Activated naive CD8-positive, alpha-beta T cell (primary cell): ENCODE measurements around the gene TMEM214.
A peak's percentile ranks its signal among the peaks of the same experiment; 100 is the strongest.
"Not testable (repeated sequence)": the region's sequence is repeated elsewhere in the genome, so short reads cannot be mapped to it uniquely, and the experiment has no call there.

Experiments used
- H3K27ac Mint-ChIP-seq: one replicate; pipeline ENCODE4 v1.8.0; 2021; ENCODE audit warnings: mixed read lengths
- H3K27me3 Mint-ChIP-seq: one replicate; pipeline ENCODE4 v1.8.0; 2021; ENCODE audit warnings: mixed read lengths
- H3K36me3 Mint-ChIP-seq: one replicate; pipeline ENCODE4 v1.8.0; 2021; ENCODE audit warnings: mixed read lengths
- H3K4me1 Mint-ChIP-seq: one replicate; pipeline ENCODE4 v1.8.0; 2021; ENCODE audit warnings: low read depth, mixed read lengths
- H3K4me3 Mint-ChIP-seq: one replicate; pipeline ENCODE4 v1.8.0; 2021; ENCODE audit warnings: mild to moderate bottlenecking, mixed read lengths
- H3K9me3 Mint-ChIP-seq: one replicate; pipeline ENCODE4 v1.8.0; 2021; ENCODE audit warnings: low read depth, mixed read lengths

TMEM214 gene

GRCh38 chr2:27060323-27060722 is 27.6 kb downstream of the TMEM214 start:
- peaks cover 5% of the 10 kb centered on the region for H3K4me1 Mint-ChIP-seq
- no peaks in the 10 kb centered on the region for H3K27me3 Mint-ChIP-seq
- no peak overlapping the region for H3K4me3 Mint-ChIP-seq
- peaks cover 3% of the 10 kb centered on the region for H3K36me3 Mint-ChIP-seq
- no peak overlapping the region for H3K27ac Mint-ChIP-seq
- H3K9me3 Mint-ChIP-seq: no peaks in the 10 kb centered on the region

- Mint-ChIP-seq H3K9me3 (no peaks in the 10 kb centered on the region), H3K36me3 (peaks cover 8% of the 10 kb centered on the region), H3K4me1 (peaks cover 33% of the 10 kb centered on the region), H3K27me3 (no peaks in the 10 kb centered on the region), H3K27ac (no peak overlapping the region), H3K4me3 (no peak overlapping the region)
Measured at GRCh38 chr2:27065128-27065527, 32.4 kb downstream of the TMEM214 start.

- Mint-ChIP-seq H3K4me1 (peaks cover 44% of the 10 kb centered on the region), H3K4me3 (no peak overlapping the region), H3K27ac (peak overlapping the region; percentile 50), H3K9me3 (no peaks in the 10 kb centered on the region), H3K36me3 (peaks cover 8% of the 10 kb centered on the region), H3K27me3 (no peaks in the 10 kb centered on the region)
Measured at GRCh38 chr2:27067385-27067784, 34.6 kb downstream of the TMEM214 start.

GRCh38 chr2:27069436-27069835 is 36.7 kb downstream of the TMEM214 start:
- Mint-ChIP-seq H3K36me3 (peaks cover 5% of the 10 kb centered on the region), H3K4me3 (peak overlapping the region; percentile 98), H3K4me1 (peaks cover 51% of the 10 kb centered on the region), H3K9me3 (no peaks in the 10 kb centered on the region), H3K27ac (peak overlapping the region; percentile 83), H3K27me3 (no peaks in the 10 kb centered on the region)

GRCh38 chr2:27069961-27070618 is 37.3 kb downstream of the TMEM214 start:
- Mint-ChIP-seq H3K9me3 (no peaks in the 10 kb centered on the region), H3K27me3 (no peaks in the 10 kb centered on the region), H3K4me3 (peak overlapping the region; percentile 98), H3K36me3 (peaks cover 5% of the 10 kb centered on the region), H3K4me1 (peaks cover 57% of the 10 kb centered on the region), H3K27ac (peak overlapping the region; percentile 95)

GRCh38 chr2:27070653-27071276 is 38.0 kb downstream of the TMEM214 start:
- no peaks in the 10 kb centered on the region for H3K27me3 Mint-ChIP-seq
- H3K36me3 Mint-ChIP-seq: peaks cover 5% of the 10 kb centered on the region
- no peaks in the 10 kb centered on the region for H3K9me3 Mint-ChIP-seq
- H3K27ac Mint-ChIP-seq: peak overlapping the region; percentile 95
- peak overlapping the region; percentile 98 for H3K4me3 Mint-ChIP-seq
- H3K4me1 Mint-ChIP-seq: peaks cover 59% of the 10 kb centered on the region

GRCh38 chr2:27071277-27071989 is 38.7 kb downstream of the TMEM214 start, which contains the start of gene OST4:
Gene OST4 (minus strand): TSS chr2:27071654.
- H3K9me3 Mint-ChIP-seq: no peaks in the 10 kb centered on the region
- peak within 1 kb of the TSS; percentile 98 for H3K4me3 Mint-ChIP-seq
- no peaks in the 10 kb centered on the region for H3K27me3 Mint-ChIP-seq
- peaks cover 61% of the 10 kb centered on the region for H3K4me1 Mint-ChIP-seq
- peak within 1 kb of the TSS; percentile 95 for H3K27ac Mint-ChIP-seq
- H3K36me3 Mint-ChIP-seq: peaks cover 5% of the 10 kb centered on the region

- Mint-ChIP-seq H3K4me3 (peak overlapping the region; percentile 88), H3K9me3 (no peaks in the 10 kb centered on the region), H3K36me3 (peaks cover 5% of the 10 kb centered on the region), H3K4me1 (peaks cover 62% of the 10 kb centered on the region), H3K27me3 (no peaks in the 10 kb centered on the region), H3K27ac (peak overlapping the region; percentile 90)
Measured at GRCh38 chr2:27071990-27072830, 39.4 kb downstream of the TMEM214 start.

- peak overlapping the region; percentile 88 for H3K4me3 Mint-ChIP-seq
- H3K9me3 Mint-ChIP-seq: no peaks in the 10 kb centered on the region
- peaks cover 5% of the 10 kb centered on the region for H3K36me3 Mint-ChIP-seq
- H3K27me3 Mint-ChIP-seq: no peaks in the 10 kb centered on the region
- H3K4me1 Mint-ChIP-seq: peaks cover 63% of the 10 kb centered on the region
- H3K27ac Mint-ChIP-seq: peak overlapping the region; percentile 90
Measured at GRCh38 chr2:27072920-27073319, 40.2 kb downstream of the TMEM214 start.

GRCh38 chr2:27073782-27074181 is 41.0 kb downstream of the TMEM214 start:
- no peaks in the 10 kb centered on the region for H3K9me3 Mint-ChIP-seq
- H3K4me3 Mint-ChIP-seq: no peak overlapping the region
- peaks cover 5% of the 10 kb centered on the region for H3K36me3 Mint-ChIP-seq
- peaks cover 56% of the 10 kb centered on the region for H3K4me1 Mint-ChIP-seq
- H3K27me3 Mint-ChIP-seq: no peaks in the 10 kb centered on the region
- peak overlapping the region; percentile 41 for H3K27ac Mint-ChIP-seq

GRCh38 chr2:27074738-27075565 is 42.2 kb downstream of the TMEM214 start:
- H3K36me3 Mint-ChIP-seq: no peaks in the 10 kb centered on the region

GRCh38 chr2:27075566-27075871 is 42.8 kb downstream of the TMEM214 start:
- not testable (repeated sequence) for H3K36me3 Mint-ChIP-seq, H3K27me3 Mint-ChIP-seq, H3K9me3 Mint-ChIP-seq
- Mint-ChIP-seq H3K4me3 (peak overlapping the region; percentile 63), H3K27ac (peak overlapping the region; percentile 81), H3K4me1 (peaks cover 45% of the 10 kb centered on the region)

More at GRCh38 chr2:27074738-27075565, 42.2 kb downstream of the TMEM214 start:
- H3K27me3 Mint-ChIP-seq: no peaks in the 10 kb centered on the region
- peak overlapping the region; percentile 63 for H3K4me3 Mint-ChIP-seq
- peak overlapping the region; percentile 81 for H3K27ac Mint-ChIP-seq
- peaks cover 45% of the 10 kb centered on the region for H3K4me1 Mint-ChIP-seq
- no peaks in the 10 kb centered on the region for H3K9me3 Mint-ChIP-seq

GRCh38 chr2:27076323-27076722 is 43.6 kb downstream of the TMEM214 start:
- peaks cover 45% of the 10 kb centered on the region for H3K4me1 Mint-ChIP-seq
- H3K36me3 Mint-ChIP-seq: no peaks in the 10 kb centered on the region
- no peaks in the 10 kb centered on the region for H3K27me3 Mint-ChIP-seq
- H3K27ac Mint-ChIP-seq: peak overlapping the region; percentile 76
- no peaks in the 10 kb centered on the region for H3K9me3 Mint-ChIP-seq
- H3K4me3 Mint-ChIP-seq: no peak overlapping the region

- Mint-ChIP-seq H3K9me3 (no peaks in the 10 kb centered on the region), H3K4me1 (peaks cover 47% of the 10 kb centered on the region), H3K27ac (no peak overlapping the region), H3K4me3 (no peak overlapping the region), H3K36me3 (no peaks in the 10 kb centered on the region), H3K27me3 (no peaks in the 10 kb centered on the region)
Measured at GRCh38 chr2:27077231-27077630, 44.5 kb downstream of the TMEM214 start.
